ENCODE results near the gene GPR78.
A peak's percentile ranks its signal among the peaks of the same experiment; 100 is the strongest.

Gene GPR78

GRCh38 chr4:8587469-8588195, 7.4 kb downstream of the GPR78 start:
- no peak for DNase-seq

- DNase-seq = no peak
Observed at GRCh38 chr4:8588196-8588470, 7.9 kb downstream of the GPR78 start.

- no peak for DNase-seq
Observed at GRCh38 chr4:8589336-8589735, 9.1 kb downstream of the GPR78 start.

GRCh38 chr4:8589823-8590545, 9.8 kb downstream of the GPR78 start:
- no peak for DNase-seq

- DNase-seq = no peak
Observed at GRCh38 chr4:8590546-8590880, 10.3 kb downstream of the GPR78 start.

GRCh38 chr4:8591114-8591513, 10.9 kb downstream of the GPR78 start:
- no peak for DNase-seq

- DNase-seq = no peak
Observed at GRCh38 chr4:8591626-8592365, 11.6 kb downstream of the GPR78 start.

- DNase-seq = no peak
Observed at GRCh38 chr4:8592366-8593263, 12.4 kb downstream of the GPR78 start, which contains the start of gene CPZ. TSS of gene CPZ (plus strand) at chr4:8592765. CDS start at chr4:8592834, 69 bp downstream.

- no peak for DNase-seq
Observed at GRCh38 chr4:8593264-8594096, 13.3 kb downstream of the GPR78 start.

GRCh38 chr4:8594097-8595038, 14.2 kb downstream of the GPR78 start:
- DNase-seq = peak; percentile 82

GRCh38 chr4:8595237-8596087, 15.3 kb downstream of the GPR78 start:
- DNase-seq = no peak

- no peak for DNase-seq
Observed at GRCh38 chr4:8596891-8597290, 16.7 kb downstream of the GPR78 start.

- DNase-seq = no peak
Observed at GRCh38 chr4:8597319-8597718, 17.1 kb downstream of the GPR78 start.

GRCh38 chr4:8597791-8598190, 17.6 kb downstream of the GPR78 start:
- no peak for DNase-seq

GRCh38 chr4:8598391-8599090, 18.3 kb downstream of the GPR78 start:
- no peak for DNase-seq

GRCh38 chr4:8599091-8599460, 18.9 kb downstream of the GPR78 start:
- no peak for DNase-seq

GRCh38 chr4:8599657-8600056, 19.5 kb downstream of the GPR78 start:
- no peak for DNase-seq

- DNase-seq = no peak
Observed at GRCh38 chr4:8600266-8600665, 20.1 kb downstream of the GPR78 start.

GRCh38 chr4:8600686-8601085, 20.5 kb downstream of the GPR78 start:
- DNase-seq = no peak
